IMR-90 (cell line): ENCODE measurements around the gene SLC7A7.

ENCODE experiments used
- CTCF ChIP-seq: conservative IDR thresholded peaks from 2 replicates; pipeline ENCODE4 v1.5.1; 2012; ENCODE audit warnings: mild to moderate bottlenecking, low read depth, low read length, improper control_type of control experiment
- MAFK ChIP-seq: IDR thresholded peaks from 2 replicates; pipeline ENCODE4 v1.6.1; 2012; ENCODE audit warnings: low read depth, low read length, improper control_type of control experiment

- no peak for TF ChIP-seq CTCF
- no peak for TF ChIP-seq MAFK
Measured at GRCh38 chr14:22843123-22843925, 28.1 kb upstream of the SLC7A7 start.
